Testis (tissue), 3 donors: ENCODE results near the gene KRTAP10-3. TPM values are rescaled to one million over a fixed set of nuclear protein-coding genes. Genes with fewer than 3 reads are reported as not detected.

Experiments used
- DNase-seq: peaks from one replicate; pipeline ENCODE4 v3.0.0-alpha.2; 2019
- H3K27ac ChIP-seq, 2 donors: fragments of 200-600 bp; sonication (generic); one replicate each; pipeline ENCODE4 v1.5.1; 2019
- H3K27me3 ChIP-seq: fragments of 200-600 bp; sonication (generic); one replicate; pipeline ENCODE4 v1.5.1; 2019
- H3K36me3 ChIP-seq: fragments of 200-600 bp; sonication (generic); one replicate; pipeline ENCODE4 v1.5.1; 2017; ENCODE audit warnings: low read depth; ENCODE audit errors: missing control alignments
- H3K4me1 ChIP-seq: fragments of 200-600 bp; sonication (generic); one replicate; pipeline ENCODE4 v1.5.1; 2019
- H3K4me3 ChIP-seq, 2 donors: fragments of 200-600 bp; sonication (generic); one replicate each; pipeline ENCODE4 v1.5.1; 2017 to 2019
- H3K9me3 ChIP-seq: fragments of 200-600 bp; sonication (generic); one replicate; pipeline ENCODE4 v1.5.1; 2017
- POLR2A ChIP-seq: fragments of 450-650 bp; IDR thresholded peaks from one replicate; pipeline ENCODE4 v1.6.1; 2017; ENCODE audit warnings: antibody characterized with exemption, mild to moderate bottlenecking, moderate library complexity
- WGBS, 2 donors: methylation state at CpG; one replicate each; pipeline ENCODE4 v1.1.5; 2018; 5-methylcytosine and 5-hydroxymethylcytosine counted together
- intact Hi-C: fragments of 100-400 bp; cut with DNase I; formaldehyde crosslinking; loops from one replicate; pipeline ENCODE4 v1.15.1; 2023; ENCODE audit warnings: low total_unique reads
- polyA plus RNA-seq: library from polyadenylated mRNA; stranded (reverse); fragments of 350-450 nt; fragmentation: Illumina TruSeq; extraction: RNeasy Lipid Tissue Mini Kit (QIAGEN cat#74804); gene quantifications from one replicate; pipeline ENCODE4 v1.2.3, GENCODE V29; 2014; ENCODE audit warnings: low read depth, low replicate concordance; ENCODE audit not compliant: insufficient read depth
- total RNA-seq, 2 donors: library from RNA; depleted of rRNA; stranded (reverse); fragments of >200 nt; gene quantifications; one replicate each; pipeline ENCODE4 v1.2.3, GENCODE V29; 2016
- TF ChIP-seq, protein P1 (sequence below), 3 experiments: fragments of 450-650 bp in 2 of 3; fragments of 200-600 bp in 1 of 3; sonication (generic) in 1 of 3; IDR thresholded peaks; one replicate each; pipeline ENCODE4 v1.5.1; 2016 to 2019; ENCODE audit warnings: antibody characterized with exemption in 3 of 3, mild to moderate bottlenecking in 2 of 3, moderate library complexity in 1 of 3

The KRTAP10-3 gene
- total and polyA plus RNA-seq, 3 donors from 2014 or later: not detected

DNA sequence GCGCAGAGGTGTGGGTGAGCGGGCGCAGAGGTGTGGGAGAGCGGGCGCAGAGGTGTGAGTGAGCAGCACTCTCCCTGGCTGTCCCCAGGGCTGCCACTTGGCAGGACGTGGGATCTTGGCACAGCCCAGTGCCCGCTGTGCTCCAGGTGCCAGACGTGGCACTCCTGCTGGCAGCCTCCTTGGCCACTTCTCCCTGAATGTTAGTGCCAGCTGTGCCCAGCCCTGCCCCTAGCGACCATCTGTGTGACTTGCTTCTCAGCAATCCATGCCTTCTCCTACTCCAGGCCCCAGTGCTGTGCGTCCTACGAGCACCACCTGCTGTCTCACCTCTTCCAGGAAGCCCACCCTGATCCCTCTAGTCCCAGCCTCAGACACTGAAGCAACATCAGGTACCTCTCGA is 49.1 kb downstream of the KRTAP10-3 start:
- H3K27me3 ChIP-seq: no peaks in the 10 kb centered on the region
- H3K36me3 ChIP-seq: no peaks in the 10 kb centered on the region
- H3K9me3 ChIP-seq: no peaks in the 10 kb centered on the region
- WGBS, 2 donors: 75 to 77% methylated on average over 12 of the region's 12 CpGs
- peak; percentile 31 for DNase-seq
- H3K27ac ChIP-seq: no peak overlapping the region
- no peak overlapping the region for H3K4me3 ChIP-seq
- no peaks in the 10 kb centered on the region for H3K4me1 ChIP-seq
- TF ChIP-seq POLR2A: no peak
- TF ChIP-seq, protein P1, sequence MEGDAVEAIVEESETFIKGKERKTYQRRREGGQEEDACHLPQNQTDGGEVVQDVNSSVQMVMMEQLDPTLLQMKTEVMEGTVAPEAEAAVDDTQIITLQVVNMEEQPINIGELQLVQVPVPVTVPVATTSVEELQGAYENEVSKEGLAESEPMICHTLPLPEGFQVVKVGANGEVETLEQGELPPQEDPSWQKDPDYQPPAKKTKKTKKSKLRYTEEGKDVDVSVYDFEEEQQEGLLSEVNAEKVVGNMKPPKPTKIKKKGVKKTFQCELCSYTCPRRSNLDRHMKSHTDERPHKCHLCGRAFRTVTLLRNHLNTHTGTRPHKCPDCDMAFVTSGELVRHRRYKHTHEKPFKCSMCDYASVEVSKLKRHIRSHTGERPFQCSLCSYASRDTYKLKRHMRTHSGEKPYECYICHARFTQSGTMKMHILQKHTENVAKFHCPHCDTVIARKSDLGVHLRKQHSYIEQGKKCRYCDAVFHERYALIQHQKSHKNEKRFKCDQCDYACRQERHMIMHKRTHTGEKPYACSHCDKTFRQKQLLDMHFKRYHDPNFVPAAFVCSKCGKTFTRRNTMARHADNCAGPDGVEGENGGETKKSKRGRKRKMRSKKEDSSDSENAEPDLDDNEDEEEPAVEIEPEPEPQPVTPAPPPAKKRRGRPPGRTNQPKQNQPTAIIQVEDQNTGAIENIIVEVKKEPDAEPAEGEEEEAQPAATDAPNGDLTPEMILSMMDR (IDR thresholded peaks at IDR 0.05): no peak
- intact Hi-C loops: no loop called here

DNA sequence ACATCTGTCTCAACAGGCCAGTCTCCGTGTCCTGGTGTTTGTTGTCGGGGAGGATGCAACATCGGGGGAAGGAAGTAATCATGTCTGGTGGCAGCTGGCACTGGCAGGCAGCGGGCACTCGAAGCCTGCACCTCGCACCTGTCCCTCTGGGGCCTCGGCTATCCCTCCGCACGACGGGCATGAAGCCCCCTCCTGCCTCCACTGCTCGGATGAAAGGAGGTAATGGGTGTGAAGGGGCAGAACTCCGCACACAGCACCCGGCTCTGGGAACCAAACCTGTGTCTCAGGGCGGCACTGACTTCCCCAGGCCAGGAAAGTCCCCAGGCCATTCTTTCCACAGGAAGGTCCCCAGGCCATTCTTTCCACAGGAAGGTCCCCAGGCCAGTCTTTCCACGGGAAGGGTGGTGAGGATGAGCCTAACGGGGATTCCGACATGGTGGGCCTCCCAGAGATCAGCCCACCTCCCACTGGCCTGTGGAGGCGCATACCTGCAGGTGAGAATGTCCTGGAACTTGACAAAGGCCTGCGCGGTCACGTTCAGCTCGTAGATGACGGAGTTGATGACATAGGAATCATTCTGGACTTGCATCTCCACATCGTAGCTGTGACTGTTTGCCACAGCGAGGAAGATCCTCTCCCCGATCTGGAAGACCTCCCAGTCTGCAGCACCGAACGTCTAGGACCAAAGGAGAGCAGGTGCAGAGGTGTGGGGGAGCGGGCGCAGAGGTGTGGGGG is 49.7 kb downstream of the KRTAP10-3 start:
- H3K4me3 ChIP-seq: no peak overlapping the region
- no peaks in the 10 kb centered on the region for H3K36me3 ChIP-seq
- no peak for DNase-seq
- no peaks in the 10 kb centered on the region for H3K9me3 ChIP-seq
- H3K4me1 ChIP-seq: no peaks in the 10 kb centered on the region
- TF ChIP-seq, protein P1 (IDR thresholded peaks at IDR 0.05): no peak
- no peak for TF ChIP-seq POLR2A
- 83 to 86% methylated on average over 13 to 30 of the region's 30 CpGs for WGBS, 2 donors
- intact Hi-C loops: no loop called here
- H3K27me3 ChIP-seq: no peaks in the 10 kb centered on the region
- no peak overlapping the region for H3K27ac ChIP-seq

DNA sequence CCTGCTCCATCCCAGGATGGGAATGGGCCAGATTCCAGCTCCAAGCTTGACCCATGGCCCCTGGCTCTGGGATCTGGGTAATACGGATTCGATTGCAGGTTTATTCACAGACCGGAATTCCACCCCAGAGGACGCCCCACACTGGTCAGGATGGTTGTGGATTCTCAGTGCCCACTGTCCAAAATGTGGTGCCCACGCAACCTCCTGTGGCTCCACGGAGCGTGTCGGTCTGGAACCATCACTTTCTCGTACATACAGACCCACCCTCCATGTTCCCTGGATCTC is 50.2 kb downstream of the KRTAP10-3 start:
- Histone ChIP-seq H3K4me1 (no peaks in the 10 kb centered on the region), H3K36me3 (no peaks in the 10 kb centered on the region), H3K9me3 (no peaks in the 10 kb centered on the region), H3K27ac (no peak overlapping the region), H3K27me3 (no peaks in the 10 kb centered on the region), H3K4me3 (no peak overlapping the region)
- 83 to 84% methylated on average over 4 to 9 of the region's 9 CpGs for WGBS, 2 donors
- TF ChIP-seq, protein P1 (IDR thresholded peaks at IDR 0.05): no peak
- no peak for TF ChIP-seq POLR2A
- no peak for DNase-seq
- intact Hi-C loops: no loop called here

Other genes starting within 250 kb of the KRTAP10-3 start
- 10 to 100 TPM; 71.7 to 81.6 TPM for gene CFAP410, start 219.4 kb downstream of the KRTAP10-3 start, total RNA-seq
- 40.8 TPM for gene CFAP410, start 219.4 kb downstream of the KRTAP10-3 start, polyA plus RNA-seq
- gene TRPM2, start 205.2 kb downstream of the KRTAP10-3 start, total RNA-seq: 1 to 10 TPM; 3.0 to 3.9 TPM
- gene TRPM2, start 205.2 kb downstream of the KRTAP10-3 start, polyA plus RNA-seq: 4.9 TPM
- gene LRRC3, start 103.3 kb downstream of the KRTAP10-3 start, total RNA-seq: 10 to 100 TPM in 1 of 2 donors, 1 to 10 TPM in 1; 8.3 to 11.8 TPM
- 4.9 TPM for gene LRRC3, start 103.3 kb downstream of the KRTAP10-3 start, polyA plus RNA-seq
- gene KRTAP10-1, start 18.6 kb downstream of the KRTAP10-3 start, total RNA-seq: not detected
- gene KRTAP10-1, start 18.6 kb downstream of the KRTAP10-3 start, polyA plus RNA-seq: not detected
- not detected for gene KRTAP10-2, start 7.3 kb downstream of the KRTAP10-3 start, total RNA-seq
- not detected for gene KRTAP10-2, start 7.3 kb downstream of the KRTAP10-3 start, polyA plus RNA-seq
- under 1 TPM in 1 of 2 donors, not detected in 1; 0.24 TPM for gene KRTAP10-4, start 14.9 kb upstream of the KRTAP10-3 start, total RNA-seq
- not detected for gene KRTAP10-4, start 14.9 kb upstream of the KRTAP10-3 start, polyA plus RNA-seq
- gene KRTAP10-5, start 21.8 kb upstream of the KRTAP10-3 start, total RNA-seq: not detected
- not detected for gene KRTAP10-5, start 21.8 kb upstream of the KRTAP10-3 start, polyA plus RNA-seq
- not detected for gene KRTAP10-6, start 33.7 kb upstream of the KRTAP10-3 start, total RNA-seq
- not detected for gene KRTAP10-6, start 33.7 kb upstream of the KRTAP10-3 start, polyA plus RNA-seq
- under 1 TPM in 1 of 2 donors, not detected in 1; 0.31 TPM for gene KRTAP10-7, start 41.8 kb upstream of the KRTAP10-3 start, total RNA-seq
- gene KRTAP10-7, start 41.8 kb upstream of the KRTAP10-3 start, polyA plus RNA-seq: not detected
- not detected for gene KRTAP10-8, start 53.3 kb upstream of the KRTAP10-3 start, total RNA-seq
- not detected for gene KRTAP10-8, start 53.3 kb upstream of the KRTAP10-3 start, polyA plus RNA-seq
- gene KRTAP10-9, start 68.3 kb upstream of the KRTAP10-3 start, total RNA-seq: not detected
- gene KRTAP10-9, start 68.3 kb upstream of the KRTAP10-3 start, polyA plus RNA-seq: not detected
- not detected for gene KRTAP10-10, start 78.6 kb upstream of the KRTAP10-3 start, total RNA-seq
- gene KRTAP10-10, start 78.6 kb upstream of the KRTAP10-3 start, polyA plus RNA-seq: not detected
- under 1 TPM in 1 of 2 donors, not detected in 1; 0.37 TPM for gene KRTAP10-11, start 87.6 kb upstream of the KRTAP10-3 start, total RNA-seq
- gene KRTAP10-11, start 87.6 kb upstream of the KRTAP10-3 start, polyA plus RNA-seq: not detected
- gene KRTAP12-4, start 95.9 kb upstream of the KRTAP10-3 start, total RNA-seq: not detected
- not detected for gene KRTAP12-4, start 95.9 kb upstream of the KRTAP10-3 start, polyA plus RNA-seq
- not detected for gene KRTAP12-3, start 99.1 kb upstream of the KRTAP10-3 start, total RNA-seq
- gene KRTAP12-3, start 99.1 kb upstream of the KRTAP10-3 start, polyA plus RNA-seq: not detected
- gene KRTAP12-2, start 108.1 kb upstream of the KRTAP10-3 start, total RNA-seq: under 1 TPM in 1 of 2 donors, not detected in 1; 0.79 TPM
- gene KRTAP12-2, start 108.1 kb upstream of the KRTAP10-3 start, polyA plus RNA-seq: not detected
- gene KRTAP12-1, start 123.4 kb upstream of the KRTAP10-3 start, total RNA-seq: not detected
- gene KRTAP12-1, start 123.4 kb upstream of the KRTAP10-3 start, polyA plus RNA-seq: not detected
- gene KRTAP10-12, start 138.4 kb upstream of the KRTAP10-3 start, total RNA-seq: not detected
- not detected for gene KRTAP10-12, start 138.4 kb upstream of the KRTAP10-3 start, polyA plus RNA-seq
- gene TSPEAR, start 152.8 kb upstream of the KRTAP10-3 start, total RNA-seq: under 1 TPM; 0.55 to 0.62 TPM
- 0.53 TPM for gene TSPEAR, start 152.8 kb upstream of the KRTAP10-3 start, polyA plus RNA-seq
- 10 to 100 TPM; 73.6 to 82.8 TPM for gene UBE2G2, start 243.0 kb upstream of the KRTAP10-3 start, total RNA-seq
- 38.9 TPM for gene UBE2G2, start 243.0 kb upstream of the KRTAP10-3 start, polyA plus RNA-seq